CD4-positive, alpha-beta T cell treated with Interferon alpha-2 for 1 hour (primary cell): ENCODE data around the gene KLHL10.
A peak's percentile ranks its signal among the peaks of the same experiment; 100 is the strongest.

Experiments
- DNase-seq, 2 donors: peaks; one replicate each; pipeline ENCODE4 v3.0.0-alpha.2; 2020 to 2022

The KLHL10 gene

GRCh38 chr17:41837761-41838538 is at the start of gene KLHL10:
KLHL10 (plus strand) TSS chr17:41837825; CDS start chr17:41837933, 108 bp downstream.
- DNase-seq, result no peak

GRCh38 chr17:41792845-41793783 is 44.5 kb upstream of the KLHL10 start:
- no peak for DNase-seq

- no peak for DNase-seq
Observed at GRCh38 chr17:41793784-41794539, 43.7 kb upstream of the KLHL10 start.

- DNase-seq, result no peak
Observed at GRCh38 chr17:41794540-41794975, 43.1 kb upstream of the KLHL10 start.

- DNase-seq, result no peak
Observed at GRCh38 chr17:41796121-41796895, 41.3 kb upstream of the KLHL10 start.

- no peak for DNase-seq
Observed at GRCh38 chr17:41797377-41797776, 40.2 kb upstream of the KLHL10 start.

- no peak for DNase-seq
Observed at GRCh38 chr17:41799366-41799765, 38.3 kb upstream of the KLHL10 start.

GRCh38 chr17:41800601-41801373 is 36.8 kb upstream of the KLHL10 start:
- no peak for DNase-seq

- peak; percentile 60 to 74 for DNase-seq
Observed at GRCh38 chr17:41801374-41802271, 36.0 kb upstream of the KLHL10 start.

- no peak for DNase-seq
Observed at GRCh38 chr17:41803049-41804020, 34.3 kb upstream of the KLHL10 start.

- DNase-seq, result no peak
Observed at GRCh38 chr17:41806685-41807445, 30.8 kb upstream of the KLHL10 start.

- DNase-seq, result no peak
Observed at GRCh38 chr17:41810659-41811548, 26.7 kb upstream of the KLHL10 start.

- peak; percentile 69 to 80 for DNase-seq
Observed at GRCh38 chr17:41811549-41812380, 25.9 kb upstream of the KLHL10 start, which contains the start of gene P3H4. P3H4 (minus strand) TSS chr17:41811949; CDS start chr17:41811915, 34 bp downstream.

GRCh38 chr17:41812381-41813151 is 25.1 kb upstream of the KLHL10 start, which contains the start of gene FKBP10:
FKBP10 (plus strand) TSS chr17:41813004; CDS start chr17:41813035, 31 bp downstream.
- DNase-seq, result peak; percentile 25 to 53

- no peak for DNase-seq
Observed at GRCh38 chr17:41813152-41813680, 24.4 kb upstream of the KLHL10 start.
